ENCODE results near the gene PLSCR3. TPM values are rescaled to one million over a fixed set of nuclear protein-coding genes. Genes with fewer than 3 reads are reported as not detected.
A peak's percentile ranks its signal among the peaks of the same experiment; 100 is the strongest.
"Not testable (repeated sequence)": the region's sequence is repeated elsewhere in the genome, so short reads cannot be mapped to it uniquely, and the experiment has no call there.

The PLSCR3 gene
- total RNA-seq, 2 experiments from 2014 or later = 78.2 to 87.0 TPM

- intact Hi-C loops (cut with micrococcal nuclease) = no loop called here
- peak overlapping the region; percentile 74 for H3K4me3 Mint-ChIP-seq
- H3K4me1 Mint-ChIP-seq (ENCODE audit: low read depth) = peaks cover 9% of the 10 kb centered on the region
- peaks cover 23% of the 10 kb centered on the region for H3K27me3 Mint-ChIP-seq
- H3K9me3 Mint-ChIP-seq = no peaks in the 10 kb centered on the region
- DNase-seq = no peak
- H3K36me3 Mint-ChIP-seq = peaks cover 3% of the 10 kb centered on the region
- POLR2A ChIA-PET = interaction anchor here (0.7 to 0.8 kb wide), 2 partner anchors 20 to 36 kb away, joined by 3 to 4 read pairs; partner anchors contain the start of gene TMEM256
- H3K27ac Mint-ChIP-seq = peak overlapping the region; percentile 61
- CTCF ChIA-PET = interaction anchor here (0.9 to 1.6 kb wide), 4 partner anchors 12 to 88 kb away, joined by 3 to 4 read pairs (median 3); partner anchors contain the start of gene TMEM256
Observed at GRCh38 chr17:7384489-7385081, 9.7 kb downstream of the PLSCR3 start.

GRCh38 chr17:7383742-7384488, 10.4 kb downstream of the PLSCR3 start:
- ChIA-PET CTCF (interaction anchor here (0.7 to 1.6 kb wide), 5 partner anchors 12 to 88 kb away, joined by 3 to 4 read pairs (median 3); partner anchors contain the start of gene TMEM256), POLR2A (interaction anchor here (0.5 to 0.8 kb wide), 3 partner anchors 20 to 296 kb away, joined by 3 to 4 read pairs (median 3); partner anchors contain the start of gene TMEM256)
- intact Hi-C loops (cut with micrococcal nuclease) = no loop called here
- peaks cover 6% of the 10 kb centered on the region for H3K4me1 Mint-ChIP-seq (ENCODE audit: low read depth)
- no peaks in the 10 kb centered on the region for H3K36me3 Mint-ChIP-seq
- H3K4me3 Mint-ChIP-seq = peak overlapping the region; percentile 74
- H3K9me3 Mint-ChIP-seq = peaks cover 5% of the 10 kb centered on the region
- H3K27ac Mint-ChIP-seq = peak overlapping the region; percentile 61
- H3K27me3 Mint-ChIP-seq = peaks cover 29% of the 10 kb centered on the region
- DNase-seq = peak; percentile 84

GRCh38 chr17:7383371-7383741, 11.0 kb downstream of the PLSCR3 start:
- H3K27me3 Mint-ChIP-seq = peaks cover 29% of the 10 kb centered on the region
- intact Hi-C loops (cut with micrococcal nuclease) = no loop called here
- H3K4me3 Mint-ChIP-seq = peak overlapping the region; percentile 17
- POLR2A ChIA-PET = interaction anchor here (0.5 to 1.0 kb wide), 2 partner anchors 130 to 297 kb away, joined by 3 read pairs; no protein-coding TSS in a partner anchor
- H3K9me3 Mint-ChIP-seq = peaks cover 5% of the 10 kb centered on the region
- DNase-seq = no peak
- CTCF ChIA-PET = interaction anchor here (0.7 kb wide), 1 partner anchor 20 kb away, joined by 3 read pairs; the partner anchor contains the start of gene TMEM256
- no peak overlapping the region for H3K27ac Mint-ChIP-seq
- H3K4me1 Mint-ChIP-seq (ENCODE audit: low read depth) = peaks cover 6% of the 10 kb centered on the region
- H3K36me3 Mint-ChIP-seq = no peaks in the 10 kb centered on the region

GRCh38 chr17:7382901-7383300, 11.4 kb downstream of the PLSCR3 start:
- peak overlapping the region; percentile 3 for H3K4me3 Mint-ChIP-seq
- CTCF ChIA-PET = interaction anchor here (0.7 kb wide), 1 partner anchor 21 kb away, joined by 3 read pairs; the partner anchor contains the start of gene TMEM256
- H3K4me1 Mint-ChIP-seq (ENCODE audit: low read depth) = peaks cover 6% of the 10 kb centered on the region
- H3K9me3 Mint-ChIP-seq = peaks cover 5% of the 10 kb centered on the region
- H3K36me3 Mint-ChIP-seq = no peaks in the 10 kb centered on the region
- intact Hi-C loops (cut with micrococcal nuclease) = no loop called here
- POLR2A ChIA-PET = interaction anchor here (1.0 kb wide), 1 partner anchor 131 kb away, joined by 3 read pairs; no protein-coding TSS in a partner anchor
- no peak overlapping the region for H3K27ac Mint-ChIP-seq
- no peak for DNase-seq
- peaks cover 29% of the 10 kb centered on the region for H3K27me3 Mint-ChIP-seq

- Mint-ChIP-seq H3K4me1 (ENCODE audit: low read depth) (peaks cover 6% of the 10 kb centered on the region), H3K27ac (no peak within 1 kb of the TSS), H3K9me3 (peaks cover 5% of the 10 kb centered on the region), H3K27me3 (peaks cover 30% of the 10 kb centered on the region), H3K4me3 (no peak within 1 kb of the TSS), H3K36me3 (no peaks in the 10 kb centered on the region)
- CTCF ChIA-PET = interaction anchor here (1.3 kb wide), 1 partner anchor 25 kb away, joined by 3 read pairs; no protein-coding TSS in a partner anchor
- no peak for DNase-seq
- intact Hi-C loops (cut with micrococcal nuclease) = no loop called here
- POLR2A ChIA-PET = interaction anchor here (0.9 kb wide), 1 partner anchor 10 kb away, joined by 3 read pairs; no protein-coding TSS in a partner anchor
Observed at GRCh38 chr17:7380855-7381683, 13.3 kb downstream of the PLSCR3 start, which contains the start of gene TNK1. Gene TNK1 (plus strand): TSS chr17:7381089. CDS start chr17:7382927, 1,838 bp downstream.

GRCh38 chr17:7380321-7380720, 14.0 kb downstream of the PLSCR3 start:
- no peak for DNase-seq
- POLR2A ChIA-PET = interaction anchor here (0.9 kb wide), 1 partner anchor 10 kb away, joined by 3 read pairs; no protein-coding TSS in a partner anchor
- H3K4me3 Mint-ChIP-seq = no peak overlapping the region
- H3K9me3 Mint-ChIP-seq = peaks cover 5% of the 10 kb centered on the region
- peaks cover 30% of the 10 kb centered on the region for H3K27me3 Mint-ChIP-seq
- H3K4me1 Mint-ChIP-seq (ENCODE audit: low read depth) = peaks cover 6% of the 10 kb centered on the region
- CTCF ChIA-PET = interaction anchor here (1.3 kb wide), 1 partner anchor 25 kb away, joined by 3 read pairs; no protein-coding TSS in a partner anchor
- intact Hi-C loops (cut with micrococcal nuclease) = no loop called here
- H3K27ac Mint-ChIP-seq = no peak overlapping the region
- H3K36me3 Mint-ChIP-seq = no peaks in the 10 kb centered on the region

GRCh38 chr17:7379134-7379533, 15.2 kb downstream of the PLSCR3 start:
- Mint-ChIP-seq H3K27ac (no peak overlapping the region), H3K27me3 (peaks cover 30% of the 10 kb centered on the region), H3K9me3 (peaks cover 5% of the 10 kb centered on the region), H3K36me3 (no peaks in the 10 kb centered on the region), H3K4me3 (no peak overlapping the region), H3K4me1 (ENCODE audit: low read depth) (peaks cover 2% of the 10 kb centered on the region)
- intact Hi-C loops (cut with micrococcal nuclease) = no loop called here
- POLR2A ChIA-PET = no interaction called here
- CTCF ChIA-PET = no interaction called here
- no peak for DNase-seq

GRCh38 chr17:7374353-7374752, 20.0 kb downstream of the PLSCR3 start:
- ChIA-PET CTCF (interaction anchor here (0.8 to 3.1 kb wide), 2 partner anchors 19 to 186 kb away, joined by 3 to 14 read pairs; partner anchors contain the start of gene TMEM95), POLR2A (no interaction called here)
- Mint-ChIP-seq H3K36me3 (no peaks in the 10 kb centered on the region), H3K27me3 (peaks cover 5% of the 10 kb centered on the region), H3K9me3 (peaks cover 4% of the 10 kb centered on the region), H3K4me1 (ENCODE audit: low read depth) (no peaks in the 10 kb centered on the region), H3K4me3 (no peak overlapping the region), H3K27ac (no peak overlapping the region)
- intact Hi-C loops (cut with micrococcal nuclease) = no loop called here
- no peak for DNase-seq

GRCh38 chr17:7370853-7371252, 23.5 kb downstream of the PLSCR3 start:
- Mint-ChIP-seq H3K4me1 (ENCODE audit: low read depth) (no peaks in the 10 kb centered on the region), H3K36me3 (no peaks in the 10 kb centered on the region), H3K9me3 (no peaks in the 10 kb centered on the region), H3K4me3 (no peak overlapping the region), H3K27me3 (no peaks in the 10 kb centered on the region), H3K27ac (no peak overlapping the region)
- CTCF ChIA-PET = interaction anchor here (0.7 to 0.8 kb wide), 2 partner anchors 16 to 177 kb away, joined by 3 read pairs; partner anchors contain the start of gene TMEM95
- intact Hi-C loops (cut with micrococcal nuclease) = no loop called here
- no peak for DNase-seq
- POLR2A ChIA-PET = interaction anchor here (0.6 to 0.8 kb wide), 3 partner anchors 10 to 205 kb away, joined by 3 read pairs; partner anchors contain the start of gene TNK1

- CTCF ChIA-PET = no interaction called here
- Mint-ChIP-seq H3K27me3 (no peaks in the 10 kb centered on the region), H3K36me3 (no peaks in the 10 kb centered on the region), H3K4me3 (no peak overlapping the region), H3K9me3 (no peaks in the 10 kb centered on the region), H3K4me1 (ENCODE audit: low read depth) (no peaks in the 10 kb centered on the region), H3K27ac (no peak overlapping the region)
- no peak for DNase-seq
- intact Hi-C loops (cut with micrococcal nuclease) = no loop called here
- POLR2A ChIA-PET = no interaction called here
Observed at GRCh38 chr17:7369825-7370224, 24.5 kb downstream of the PLSCR3 start.

GRCh38 chr17:7368599-7368994, 25.7 kb downstream of the PLSCR3 start:
- intact Hi-C loops (cut with micrococcal nuclease); POLR2A ChIA-PET; H3K9me3 Mint-ChIP-seq; H3K4me1 Mint-ChIP-seq (ENCODE audit: low read depth); H3K4me3 Mint-ChIP-seq; H3K27me3 Mint-ChIP-seq; H3K27ac Mint-ChIP-seq; DNase-seq; H3K36me3 Mint-ChIP-seq: not testable (repeated sequence)
- CTCF ChIA-PET = interaction anchor here (1.3 to 1.4 kb wide), 2 partner anchors 13 to 147 kb away, joined by 3 to 8 read pairs; no protein-coding TSS in a partner anchor
